HepG2 (cell line): Measurements from ENCODE around the gene OSGEPL1. TPM values are rescaled to one million over a fixed set of nuclear protein-coding genes. Genes with fewer than 3 reads are reported as not detected.

ENCODE experiments used
- ATAC-seq: fragments of 200-7000 bp; cut with Tn5 transposase; 3 replicates; pipeline ENCODE4 v1.9.1; 2020; ENCODE audit warnings: mild to moderate bottlenecking, moderate library complexity
- BruUV-seq: library from RNA; stranded (reverse); fragments of 400-500 nt; replicated peaks from 2 replicates; lab custom pipeline; 2021; lab: Mats Ljungman, UMichigan
- CTCF ChIA-PET: fragments of 300-600 bp; formaldehyde crosslinking; extraction: SDS; loops from one replicate; lab custom pipeline; 2021; ENCODE audit warnings: low total read pairs, inconsistent platforms, low intra/inter-chr PET ratio; lab: Yijun Ruan, JAX
- POLR2A ChIA-PET: fragments of 350-600 bp; sonication (Branson Sonifier 250); formaldehyde crosslinking; loops from one replicate; lab custom pipeline; 2020; ENCODE audit warnings: antibody characterized with exemption, inconsistent platforms; lab: Yijun Ruan, JAX
- DNase-seq: peaks from one replicate; pipeline ENCODE4 v3.0.0-alpha.2; 2015; ENCODE audit warnings: low spot score
- FAIRE-seq: peaks from 3 replicates; lab custom pipeline; 2011; peaks lifted over from hg19 to GRCh38; lab: Jason Lieb, UNC
- H2AFZ ChIP-seq: one replicate; pipeline ENCODE4 v1.6.1; 2011; ENCODE audit warnings: low read length, inconsistent platforms
- H3K27ac ChIP-seq: fragments of 300-600 bp; 3 replicates; pipeline ENCODE4 v1.8.0; 2011; ENCODE audit warnings: mixed run types, mild to moderate bottlenecking, mixed read lengths, low read length, inconsistent platforms; ENCODE audit not compliant: insufficient read depth; ENCODE audit errors: extremely low read length
- H3K27me3 ChIP-seq, 2 experiments: fragments of 200-600 bp in 1 of 2; 2 replicates in 1 of 2; 3 replicates in 1 of 2; pipeline versions ENCODE4 v1.6.0 to v1.8.0; 2011; ENCODE audit warnings: low read length in 2 of 2, mild to moderate bottlenecking in 2 of 2, moderate library complexity in 2 of 2, inconsistent platforms in 1 of 2; ENCODE audit not compliant: insufficient read depth in 2 of 2, control insufficient read depth in 1 of 2
- H3K36me3 ChIP-seq, 2 experiments: fragments of 200-600 bp in 1 of 2; replicated peaks in 1 of 2; 2 replicates in 1 of 2; 3 replicates in 1 of 2; pipeline versions ENCODE4 v1.5.1 to v1.8.0; 2011; ENCODE audit warnings: low read length in 2 of 2, inconsistent platforms in 1 of 2; ENCODE audit not compliant: insufficient read depth in 2 of 2, control insufficient read depth in 1 of 2
- H3K4me1 ChIP-seq: 2 replicates; pipeline ENCODE4 v1.5.1; 2012; ENCODE audit warnings: low read length, inconsistent platforms; ENCODE audit not compliant: insufficient read depth
- H3K4me2 ChIP-seq: 2 replicates; pipeline ENCODE4 v1.6.0; 2011; ENCODE audit warnings: low read depth, low read length, inconsistent platforms
- H3K4me3 ChIP-seq, 3 experiments: fragments of 200-600 bp in 1 of 3; sonication (generic), shearing (Covaris generic) in 1 of 3; replicated peaks in 1 of 3; 2 replicates each; pipeline ENCODE4 v1.5.1; 2011 to 2016; ENCODE audit warnings: low read length in 3 of 3, inconsistent platforms in 2 of 3, low read depth in 2 of 3, mild to moderate bottlenecking in 2 of 3, control low read depth in 1 of 3, mixed read lengths in 1 of 3; ENCODE audit not compliant: insufficient read depth in 1 of 3
- H3K79me2 ChIP-seq: one replicate; pipeline ENCODE4 v1.6.1; 2011; ENCODE audit warnings: low read length, inconsistent platforms; ENCODE audit not compliant: insufficient read depth
- H3K9ac ChIP-seq: 2 replicates; pipeline ENCODE4 v1.6.0; 2011; ENCODE audit warnings: mild to moderate bottlenecking, low read depth, low read length, inconsistent platforms; ENCODE audit not compliant: insufficient read depth
- H3K9me3 ChIP-seq: 2 replicates; pipeline ENCODE4 v1.5.1; 2012; ENCODE audit warnings: mild to moderate bottlenecking, low read length
- H4K20me1 ChIP-seq: 2 replicates; pipeline ENCODE4 v1.6.0; 2011; ENCODE audit warnings: inconsistent platforms, mild to moderate bottlenecking, low read length, moderate library complexity; ENCODE audit not compliant: insufficient read depth
- GLI4 ChIP-seq: sonication (generic); formaldehyde crosslinking; IDR thresholded peaks from 2 replicates; pipeline ENCODE4 v1.5.1; 2020; ENCODE audit warnings: missing genetic modification reagents, mild to moderate bottlenecking, moderate library complexity, borderline replicate concordance
- KLF15 ChIP-seq: sonication (generic); formaldehyde crosslinking; IDR thresholded peaks from 2 replicates; pipeline ENCODE4 v1.8.1; 2023; ENCODE audit warnings: borderline replicate concordance, mild to moderate bottlenecking, inconsistent platforms, missing genetic modification reagents, mixed read lengths
- MAFG ChIP-seq: sonication (generic); formaldehyde crosslinking; IDR thresholded peaks from 2 replicates; pipeline ENCODE4 v1.5.1; 2020; ENCODE audit warnings: mild to moderate bottlenecking, missing genetic modification reagents
- POGZ ChIP-seq: sonication (generic); formaldehyde crosslinking; IDR thresholded peaks from 2 replicates; pipeline ENCODE4 v1.4.0; 2020; ENCODE audit warnings: mild to moderate bottlenecking, missing genetic modification reagents
- REPIN1 ChIP-seq: sonication (generic); formaldehyde crosslinking; IDR thresholded peaks from 2 replicates; pipeline ENCODE4 v1.8.0; 2022; ENCODE audit warnings: missing genetic modification reagents, low read depth, mild to moderate bottlenecking, borderline replicate concordance
- SAP130 ChIP-seq: IDR thresholded peaks from 2 replicates; pipeline ENCODE4 v1.6.1; 2016; ENCODE audit warnings: low read depth
- SP4 ChIP-seq: sonication (generic); formaldehyde crosslinking; IDR thresholded peaks from 2 replicates; pipeline ENCODE4 v1.8.1; 2023; ENCODE audit warnings: mild to moderate bottlenecking, missing genetic modification reagents
- SRSF9 ChIP-seq: fragments of 200-400 bp; formaldehyde crosslinking; IDR thresholded peaks from 2 replicates; pipeline ENCODE4 v1.6.1; 2018; ENCODE audit warnings: borderline replicate concordance, mild to moderate bottlenecking, low read depth, low read length; ENCODE audit not compliant: insufficient read depth, poor library complexity, severe bottlenecking
- ZNF761 ChIP-seq: sonication (generic); formaldehyde crosslinking; conservative IDR thresholded peaks from 2 replicates; pipeline ENCODE4 v1.4.0; 2020; ENCODE audit warnings: mild to moderate bottlenecking, missing genetic modification reagents
- ZNF790 ChIP-seq: sonication (generic); formaldehyde crosslinking; IDR thresholded peaks from 2 replicates; pipeline ENCODE4 v1.8.0; 2022; ENCODE audit warnings: missing genetic modification reagents, mild to moderate bottlenecking, borderline replicate concordance
- in situ Hi-C: cut with HindIII; loops from 2 replicates; pipeline ENCODE4 v1.10.0; 2017; ENCODE audit warnings: low pct_unique_long_range_greater_than_20kb; ENCODE audit not compliant: extremely low pct_ligation_motif_present
- intact Hi-C: fragments of 100-400 bp; cut with micrococcal nuclease; formaldehyde crosslinking; loops from one replicate; pipeline ENCODE4 v1.10.0; 2022; ENCODE audit not compliant: unreplicated experiment
- polyA plus RNA-seq, 8 experiments: library from polyadenylated mRNA; depleted of rRNA in 3 of 8; stranded (reverse) in 7 of 8; unstranded in 1 of 8; fragments of >200 nt; fragmentation: Illumina TruSeq in 4 of 8; extraction: Trizol in 4 of 8; gene quantifications; 2 replicates each; pipeline versions ENCODE4 v1.2.1 to v1.2.3, GENCODE V29; 2011 to 2016; ENCODE audit warnings: low read depth in 4 of 8, missing spikeins in 1 of 8, mixed read lengths in 1 of 8; ENCODE audit not compliant: insufficient read depth in 1 of 8
- total RNA-seq, 5 experiments: library from RNA; depleted of rRNA; stranded (reverse); fragments of >200 nt; fragmentation: Illumina TruSeq; extraction: Trizol; gene quantifications; 2 replicates each; pipeline ENCODE4 v1.2.3, GENCODE V29; 2016; ENCODE audit warnings: low read depth in 1 of 5
- TF ChIP-seq, protein P1 (sequence below): sonication (generic); formaldehyde crosslinking; IDR thresholded peaks from 2 replicates; pipeline ENCODE4 v1.4.0; 2020; ENCODE audit warnings: missing genetic modification reagents, mild to moderate bottlenecking, borderline replicate concordance
- TF ChIP-seq, protein P2 (sequence below): sonication (generic); formaldehyde crosslinking; IDR thresholded peaks from 2 replicates; pipeline ENCODE4 v1.9.0; 2021; ENCODE audit warnings: missing genetic modification reagents, borderline replicate concordance
- TF ChIP-seq, protein P3 (sequence below): sonication (generic); formaldehyde crosslinking; IDR thresholded peaks from 2 replicates; pipeline ENCODE4 v1.4.0; 2020; ENCODE audit warnings: missing genetic modification reagents

The OSGEPL1 gene
- total and polyA plus RNA-seq, 2 of the 13 experiments (the other 11 are each of a cell fraction or from before 2014, with no cell fraction given) = 10.2 to 10.8 TPM

DNA sequence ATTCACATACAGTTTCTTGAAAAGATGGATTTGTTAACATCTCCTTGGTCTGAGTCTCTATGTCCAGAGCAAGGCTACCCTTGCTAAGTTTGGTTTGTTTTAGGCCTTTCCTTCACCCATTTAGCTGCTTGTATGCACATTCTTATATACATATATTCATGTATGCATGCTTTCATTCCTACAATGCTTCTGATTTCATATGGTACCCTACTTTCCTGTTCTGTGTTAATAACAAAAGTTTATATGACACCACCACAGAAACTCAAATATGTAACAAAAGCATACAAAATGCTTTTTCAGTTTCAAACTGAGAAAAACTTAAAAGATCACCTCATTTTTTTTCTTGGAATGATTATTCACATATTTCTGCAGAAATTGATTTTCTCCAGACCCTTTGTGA is 39.4 kb downstream of the OSGEPL1 start:
- ATAC-seq (no peak), DNase-seq (no peak), FAIRE-seq (no peak)
- H3K9me3 ChIP-seq = no peaks in the 10 kb centered on the region
- H4K20me1 ChIP-seq = no peaks in the 10 kb centered on the region
- no peak overlapping the region for H2AFZ ChIP-seq
- in situ Hi-C loops (no loop called here), intact Hi-C loops (no loop called here)
- ChIA-PET CTCF (no interaction called here), POLR2A (no interaction called here)
- no peak overlapping the region for H3K27ac ChIP-seq
- H3K4me2 ChIP-seq = no peak overlapping the region
- H3K27me3 ChIP-seq = no peaks in the 10 kb centered on the region
- H3K36me3 ChIP-seq = no peaks in the 10 kb centered on the region
- H3K79me2 ChIP-seq = no peaks in the 10 kb centered on the region
- no peaks in the 10 kb centered on the region for H3K4me1 ChIP-seq
- H3K4me3 ChIP-seq = no peak overlapping the region
- no peak overlapping the region for H3K9ac ChIP-seq
- BruUV-seq = no TSS peak
- TF ChIP-seq KLF15 (CRISPR knock-in tag) (no peak), SP4 (CRISPR knock-in tag) (no peak), ZNF790 (CRISPR knock-in tag) (no peak), SRSF9 (no peak), GLI4 (CRISPR knock-in tag) (no peak), POGZ (CRISPR knock-in tag) (no peak), REPIN1 (CRISPR knock-in tag) (no peak), MAFG (no peak), SAP130 (no peak), ZNF761 (CRISPR knock-in tag) (no peak)
- TF ChIP-seq, protein P1, sequence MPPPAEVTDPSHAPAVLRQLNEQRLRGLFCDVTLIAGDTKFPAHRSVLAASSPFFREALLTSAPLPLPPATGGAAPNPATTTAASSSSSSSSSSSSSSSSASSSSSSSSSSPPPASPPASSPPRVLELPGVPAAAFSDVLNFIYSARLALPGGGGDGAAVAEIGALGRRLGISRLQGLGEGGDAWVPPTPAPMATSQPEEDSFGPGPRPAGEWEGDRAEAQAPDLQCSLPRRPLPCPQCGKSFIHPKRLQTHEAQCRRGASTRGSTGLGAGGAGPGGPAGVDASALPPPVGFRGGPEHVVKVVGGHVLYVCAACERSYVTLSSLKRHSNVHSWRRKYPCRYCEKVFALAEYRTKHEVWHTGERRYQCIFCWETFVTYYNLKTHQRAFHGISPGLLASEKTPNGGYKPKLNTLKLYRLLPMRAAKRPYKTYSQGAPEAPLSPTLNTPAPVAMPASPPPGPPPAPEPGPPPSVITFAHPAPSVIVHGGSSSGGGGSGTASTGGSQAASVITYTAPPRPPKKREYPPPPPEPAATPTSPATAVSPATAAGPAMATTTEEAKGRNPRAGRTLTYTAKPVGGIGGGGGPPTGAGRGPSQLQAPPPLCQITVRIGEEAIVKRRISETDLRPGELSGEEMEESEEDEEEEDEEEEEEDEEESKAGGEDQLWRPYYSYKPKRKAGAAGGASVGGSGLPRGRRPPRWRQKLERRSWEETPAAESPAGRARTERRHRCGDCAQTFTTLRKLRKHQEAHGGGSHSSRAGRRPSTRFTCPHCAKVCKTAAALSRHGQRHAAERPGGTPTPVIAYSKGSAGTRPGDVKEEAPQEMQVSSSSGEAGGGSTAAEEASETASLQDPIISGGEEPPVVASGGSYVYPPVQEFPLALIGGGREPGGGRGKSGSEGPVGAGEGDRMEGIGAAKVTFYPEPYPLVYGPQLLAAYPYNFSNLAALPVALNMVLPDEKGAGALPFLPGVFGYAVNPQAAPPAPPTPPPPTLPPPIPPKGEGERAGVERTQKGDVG (CRISPR knock-in tag) = no peak
- TF ChIP-seq, protein P2, sequence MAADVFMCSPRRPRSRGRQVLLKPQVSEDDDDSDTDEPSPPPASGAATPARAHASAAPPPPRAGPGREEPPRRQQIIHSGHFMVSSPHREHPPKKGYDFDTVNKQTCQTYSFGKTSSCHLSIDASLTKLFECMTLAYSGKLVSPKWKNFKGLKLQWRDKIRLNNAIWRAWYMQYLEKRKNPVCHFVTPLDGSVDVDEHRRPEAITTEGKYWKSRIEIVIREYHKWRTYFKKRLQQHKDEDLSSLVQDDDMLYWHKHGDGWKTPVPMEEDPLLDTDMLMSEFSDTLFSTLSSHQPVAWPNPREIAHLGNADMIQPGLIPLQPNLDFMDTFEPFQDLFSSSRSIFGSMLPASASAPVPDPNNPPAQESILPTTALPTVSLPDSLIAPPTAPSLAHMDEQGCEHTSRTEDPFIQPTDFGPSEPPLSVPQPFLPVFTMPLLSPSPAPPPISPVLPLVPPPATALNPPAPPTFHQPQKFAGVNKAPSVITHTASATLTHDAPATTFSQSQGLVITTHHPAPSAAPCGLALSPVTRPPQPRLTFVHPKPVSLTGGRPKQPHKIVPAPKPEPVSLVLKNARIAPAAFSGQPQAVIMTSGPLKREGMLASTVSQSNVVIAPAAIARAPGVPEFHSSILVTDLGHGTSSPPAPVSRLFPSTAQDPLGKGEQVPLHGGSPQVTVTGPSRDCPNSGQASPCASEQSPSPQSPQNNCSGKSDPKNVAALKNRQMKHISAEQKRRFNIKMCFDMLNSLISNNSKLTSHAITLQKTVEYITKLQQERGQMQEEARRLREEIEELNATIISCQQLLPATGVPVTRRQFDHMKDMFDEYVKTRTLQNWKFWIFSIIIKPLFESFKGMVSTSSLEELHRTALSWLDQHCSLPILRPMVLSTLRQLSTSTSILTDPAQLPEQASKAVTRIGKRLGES (CRISPR knock-in tag) = no peak
- TF ChIP-seq, protein P3, sequence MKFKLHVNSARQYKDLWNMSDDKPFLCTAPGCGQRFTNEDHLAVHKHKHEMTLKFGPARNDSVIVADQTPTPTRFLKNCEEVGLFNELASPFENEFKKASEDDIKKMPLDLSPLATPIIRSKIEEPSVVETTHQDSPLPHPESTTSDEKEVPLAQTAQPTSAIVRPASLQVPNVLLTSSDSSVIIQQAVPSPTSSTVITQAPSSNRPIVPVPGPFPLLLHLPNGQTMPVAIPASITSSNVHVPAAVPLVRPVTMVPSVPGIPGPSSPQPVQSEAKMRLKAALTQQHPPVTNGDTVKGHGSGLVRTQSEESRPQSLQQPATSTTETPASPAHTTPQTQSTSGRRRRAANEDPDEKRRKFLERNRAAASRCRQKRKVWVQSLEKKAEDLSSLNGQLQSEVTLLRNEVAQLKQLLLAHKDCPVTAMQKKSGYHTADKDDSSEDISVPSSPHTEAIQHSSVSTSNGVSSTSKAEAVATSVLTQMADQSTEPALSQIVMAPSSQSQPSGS (CRISPR knock-in tag) = no peak
